Pancreas (tissue), 10 donors: Measurements from ENCODE around the gene PITX3. TPM values are rescaled to one million over a fixed set of nuclear protein-coding genes. Genes with fewer than 3 reads are reported as not detected.

ENCODE experiments used
- ATAC-seq, 4 donors: fragments of 200-7000 bp; cut with Tn5 transposase; one replicate each; pipeline versions ENCODE4 v1.8.0 to v1.9.1; 2020; ENCODE audit warnings: mild to moderate bottlenecking in 4 of 4, moderate library complexity in 4 of 4
- DNase-seq, 6 donors: peaks; one replicate each; pipeline ENCODE4 v3.0.0-alpha.2; 2020
- FAIRE-seq: peaks from 2 replicates; lab custom pipeline; 2012; peaks lifted over from hg19 to GRCh38; lab: Jason Lieb, UNC
- H3K27ac ChIP-seq, 4 donors: fragments of 200-600 bp; sonication (generic); 1 replicate in 3 of 4; 2 replicates in 1 of 4; pipeline versions ENCODE4 v1.5.0 to v1.8.0; 2020
- H3K27me3 ChIP-seq, 4 donors: fragments of 200-600 bp; one replicate each; pipeline ENCODE4 v1.8.0; 2021
- H3K36me3 ChIP-seq, 3 donors: fragments of 200-600 bp; sonication (generic) in 1 of 3; one replicate each; pipeline versions ENCODE4 v1.5.0 to v1.8.0; 2020 to 2021
- H3K4me1 ChIP-seq, 3 donors: fragments of 200-600 bp; one replicate each; pipeline ENCODE4 v1.8.0; 2021
- H3K4me3 ChIP-seq, 4 donors: fragments of 200-600 bp; sonication (generic) in 2 of 4; one replicate each; pipeline versions ENCODE4 v1.5.0 to v1.8.0; 2020 to 2021
- H3K9me3 ChIP-seq, 4 donors: fragments of 200-600 bp; one replicate each; pipeline ENCODE4 v1.8.0; 2021
- CTCF ChIP-seq, 4 donors: fragments of 200-600 bp; sonication (generic) in 3 of 4; IDR thresholded peaks; one replicate each; pipeline versions ENCODE4 v1.5.0 to v1.8.0; 2021; ENCODE audit warnings: antibody characterized with exemption in 4 of 4
- WGBS, 2 donors: extraction: QIAGEN DNeasy Blood & Tissue Kit; methylation state at CpG; one replicate each; pipeline ENCODE4 v1.1.7; 2013; 5-methylcytosine and 5-hydroxymethylcytosine counted together
- intact Hi-C, 3 donors: fragments of 100-400 bp; cut with DNase I; formaldehyde crosslinking; loops; one replicate each; pipeline versions ENCODE4 v1.11.1 to v1.14.2; 2022
- polyA plus RNA-seq, 2 donors: library from polyadenylated mRNA; stranded (reverse); fragments of 200-250 nt; gene quantifications; one replicate each; pipeline ENCODE4 v1.2.3, GENCODE V29; 2013
- total RNA-seq, 6 donors: library from RNA; stranded (reverse); fragmentation: NEBNext Ultra II Directional in 4 of 6; extraction: Animal tissue kit (Norgen Biotek cat#: 25700) in 4 of 6; gene quantifications; one replicate each; pipeline versions ENCODE4 v1.2.1 to v1.2.4, GENCODE V29; 2021 to 2023
- donor health status: healthy with polysubstance abuse.
- donor health status: DM: no; HTN: no; CAD: no; lungs with moderate emphysema.
- donor health status: DM: no; HTN: no; CAD: no.
- donor health status: control.
- donor health status: control.
- donor health status: Bipolar disorder and iron deficiency.
- donor health status: DM: yes; HTN: yes; CAD: no.
- donor health status: DM: no; HTN: no; CAD: no.
- donor health status: DM: no; HTN: no; CAD: no.
- donor health status: DM: yes; HTN: yes; CAD: no.

Gene PITX3
- total and polyA plus RNA-seq, 8 donors: not detected

GRCh38 chr10:102240467-102241031, 763 bp downstream of the PITX3 start:
- TF ChIP-seq CTCF (IDR thresholded peaks at IDR 0.05): no peak
- no peaks in the 10 kb centered on the region for H3K9me3 ChIP-seq
- no peak overlapping the region for H3K27ac ChIP-seq
- no peaks in the 10 kb centered on the region for H3K36me3 ChIP-seq
- intact Hi-C loops: no loop called here
- ATAC-seq (no peak), DNase-seq (peak in 3 of 6 donors; percentile 38 to 71 (median 63)), FAIRE-seq (no peak)
- H3K4me1 ChIP-seq: peaks cover 0 to 4% (median 0%) of the 10 kb centered on the region in 3 donors
- H3K4me3 ChIP-seq: peak overlapping the region in 3 of 4 donors; percentile 38 to 49 (median 43)
- H3K27me3 ChIP-seq: no peaks in the 10 kb centered on the region
- 55 to 57% methylated on average over 39 of the region's 39 CpGs for WGBS, 2 donors

- Histone ChIP-seq H3K27me3 (no peaks in the 10 kb centered on the region), H3K9me3 (no peaks in the 10 kb centered on the region), H3K27ac (no peak overlapping the region), H3K36me3 (no peaks in the 10 kb centered on the region), H3K4me3 (no peak overlapping the region), H3K4me1 (peaks cover 0 to 4% (median 0%) of the 10 kb centered on the region in 3 donors)
- intact Hi-C loops: loop anchor here in 1 of 3 donors (10.0 kb wide), 1 partner anchor 47 kb away; no protein-coding TSS in a partner anchor
- DNase-seq (no peak), FAIRE-seq (no peak), ATAC-seq (no peak)
- TF ChIP-seq CTCF (IDR thresholded peaks at IDR 0.05): no peak
- WGBS, 2 donors: 50 to 61% methylated on average over 4 of the region's 4 CpGs
These were observed 3.5 kb downstream of the PITX3 start for GRCh38 chr10:102237711-102238252.

- FAIRE-seq (no peak), ATAC-seq (no peak), DNase-seq (no peak)
- intact Hi-C loops: loop anchor here in 1 of 3 donors (10.0 kb wide), 1 partner anchor 49 kb away; no protein-coding TSS in a partner anchor
- no peak for TF ChIP-seq CTCF (IDR thresholded peaks at IDR 0.05)
- peaks cover 0 to 8% (median 0%) of the 10 kb centered on the region in 3 donors for H3K4me1 ChIP-seq
- H3K27me3 ChIP-seq: no peaks in the 10 kb centered on the region
- H3K36me3 ChIP-seq: no peaks in the 10 kb centered on the region
- WGBS, 2 donors: 57 to 62% methylated on average over 8 of the region's 8 CpGs
- H3K9me3 ChIP-seq: no peaks in the 10 kb centered on the region
- H3K4me3 ChIP-seq: no peak overlapping the region
- no peak overlapping the region for H3K27ac ChIP-seq
These were observed 5.3 kb downstream of the PITX3 start for GRCh38 chr10:102236006-102236405.

GRCh38 chr10:102235598-102235920, 5.8 kb downstream of the PITX3 start:
- Histone ChIP-seq H3K36me3 (no peaks in the 10 kb centered on the region), H3K27ac (no peak overlapping the region), H3K27me3 (no peaks in the 10 kb centered on the region), H3K9me3 (no peaks in the 10 kb centered on the region), H3K4me3 (no peak overlapping the region), H3K4me1 (peaks cover 0 to 9% (median 0%) of the 10 kb centered on the region in 3 donors)
- TF ChIP-seq CTCF (IDR thresholded peaks at IDR 0.05): no peak
- ATAC-seq: no peak
- no peak for DNase-seq
- WGBS, 2 donors: 91 to 93% methylated on average over 1 of the region's 1 CpG
- intact Hi-C loops: loop anchor here in 1 of 3 donors (10.0 kb wide), 1 partner anchor 49 kb away; no protein-coding TSS in a partner anchor
- FAIRE-seq: no peak
